A549 (cell line): ENCODE results near the gene FLII. TPM values are rescaled to one million over a fixed set of nuclear protein-coding genes. Genes with fewer than 3 reads are reported as not detected.
A peak's percentile ranks its signal among the peaks of the same experiment; 100 is the strongest.
"Not testable (repeated sequence)": the region's sequence is repeated elsewhere in the genome, so short reads cannot be mapped to it uniquely, and the experiment has no call there.

Source experiments
- ATAC-seq, 2 experiments: fragments of 200-7000 bp in 1 of 2; fragments of >200 bp in 1 of 2; cut with Nextera tagmentation in 1 of 2; cut with Tn5 transposase in 1 of 2; 3 replicates each; pipeline versions ENCODE4 v1.8.0 to v1.9.1; 2018 to 2020; ENCODE audit warnings: mild to moderate bottlenecking in 1 of 2, moderate library complexity in 1 of 2
- CTCF ChIA-PET: fragments of 300-600 bp; sonication (Branson Sonifier 250); formaldehyde crosslinking; extraction: SDS; loops from one replicate; lab custom pipeline; 2021; ENCODE audit warnings: antibody characterized with exemption, inconsistent platforms; lab: Yijun Ruan, JAX
- POLR2A ChIA-PET: fragments of 350-600 bp; formaldehyde crosslinking; extraction: SDS; loops from one replicate; lab custom pipeline; 2021; ENCODE audit warnings: antibody characterized with exemption, inconsistent platforms; lab: Yijun Ruan, JAX
- DNase-seq, 2 experiments: peaks; one replicate each; pipeline versions ENCODE4 v3.0.0 to v3.0.0-alpha.2; 2011 to 2016; ENCODE audit warnings: low read depth in 1 of 2, low spot score in 1 of 2
- FAIRE-seq: peaks from 2 replicates; lab custom pipeline; 2011; peaks lifted over from hg19 to GRCh38; lab: Jason Lieb, UNC
- H3K27ac ChIP-seq, 2 experiments: fragments of >200 bp; sonication (Bioruptor Twin); formaldehyde crosslinking; 3 replicates each; pipeline ENCODE4 v1.5.1; 2016 to 2017
- H3K4me1 ChIP-seq: fragments of >200 bp; sonication (Bioruptor Twin); formaldehyde crosslinking; 3 replicates; pipeline ENCODE4 v1.6.1; 2016
- H3K4me2 ChIP-seq: fragments of >200 bp; sonication (Bioruptor Twin); formaldehyde crosslinking; 3 replicates; pipeline ENCODE4 v1.6.1; 2016
- H3K4me3 ChIP-seq: fragments of >200 bp; sonication (Bioruptor Twin); formaldehyde crosslinking; 3 replicates; pipeline ENCODE4 v1.5.1; 2016
- H3K9me3 ChIP-seq: fragments of >200 bp; sonication (Bioruptor Twin); formaldehyde crosslinking; 3 replicates; pipeline ENCODE4 v1.6.1; 2016
- CBX8 ChIP-seq: fragments of 200-600 bp; sonication (generic); IDR thresholded peaks from 2 replicates; pipeline ENCODE4 v1.6.1; 2016
- EHF ChIP-seq: fragments of 250-450 bp; sonication (Bioruptor Pico); IDR thresholded peaks from 2 replicates; pipeline ENCODE4 v1.5.0; 2020; ENCODE audit warnings: mild to moderate bottlenecking
- ESRRA ChIP-seq: fragments of 150-350 bp; IDR thresholded peaks from 2 replicates; pipeline ENCODE4 v1.6.1; 2014; ENCODE audit warnings: mild to moderate bottlenecking, low read length, borderline replicate concordance
- GATA3 ChIP-seq: IDR thresholded peaks from 2 replicates; pipeline ENCODE4 v1.6.1; 2012; ENCODE audit warnings: borderline replicate concordance
- HDAC2 ChIP-seq: fragments of 200-600 bp; sonication (generic); IDR thresholded peaks from 2 replicates; pipeline ENCODE4 v1.6.1; 2016
- HOXB13 ChIP-seq: fragments of 250-450 bp; sonication (Bioruptor Pico); IDR thresholded peaks from 2 replicates; pipeline ENCODE4 v1.5.0; 2020; ENCODE audit warnings: low read depth, mild to moderate bottlenecking, moderate library complexity
- JUN ChIP-seq, 2 experiments: fragments of >200 bp; sonication (Bioruptor Twin); formaldehyde crosslinking; IDR thresholded peaks; 2 replicates in 1 of 2; 3 replicates in 1 of 2; pipeline ENCODE4 v1.6.1; 2016 to 2017
- NFE2L2 ChIP-seq: fragments of 150-350 bp; conservative IDR thresholded peaks from 2 replicates; pipeline ENCODE4 v1.6.1; 2014; ENCODE audit warnings: low read length
- NPAS2 ChIP-seq: fragments of 250-450 bp; sonication (Bioruptor Pico); IDR thresholded peaks from 2 replicates; pipeline ENCODE4 v1.8.0; 2022; ENCODE audit warnings: mild to moderate bottlenecking, moderate library complexity, borderline replicate concordance
- PHF8 ChIP-seq: fragments of 200-600 bp; sonication (generic); IDR thresholded peaks from 2 replicates; pipeline ENCODE4 v1.6.1; 2016; ENCODE audit warnings: low read depth, mild to moderate bottlenecking, antibody characterized with exemption, moderate library complexity, borderline replicate concordance
- POLR2A ChIP-seq: IDR thresholded peaks from 2 replicates; pipeline ENCODE4 v1.6.1; 2012; ENCODE audit warnings: mild to moderate bottlenecking, low read length
- RAD21 ChIP-seq, 2 experiments: fragments of >200 bp in 1 of 2; sonication (Bioruptor Twin) in 1 of 2; formaldehyde crosslinking in 1 of 2; IDR thresholded peaks in 1 of 2; conservative IDR thresholded peaks in 1 of 2; 2 replicates in 1 of 2; 3 replicates in 1 of 2; pipeline ENCODE4 v1.6.1; 2012 to 2018; ENCODE audit warnings: inconsistent platforms in 1 of 2
- RCOR1 ChIP-seq: fragments of 150-350 bp; IDR thresholded peaks from 2 replicates; pipeline ENCODE4 v1.6.1; 2014; ENCODE audit warnings: antibody characterized with exemption, low read length, low read depth
- SREBF2 ChIP-seq: fragments of 450-650 bp; IDR thresholded peaks from 2 replicates; pipeline ENCODE4 v1.6.1; 2014; ENCODE audit warnings: mild to moderate bottlenecking, moderate library complexity
- TFCP2L1 ChIP-seq: fragments of 250-450 bp; sonication (Bioruptor Pico); IDR thresholded peaks from 2 replicates; pipeline ENCODE4 v1.5.0; 2021; ENCODE audit warnings: mild to moderate bottlenecking
- TP53 ChIP-seq: fragments of 250-450 bp; sonication (Bioruptor Pico); IDR thresholded peaks from 2 replicates; pipeline ENCODE4 v1.5.0; 2021; ENCODE audit warnings: mild to moderate bottlenecking, moderate library complexity
- ZSCAN20 ChIP-seq: fragments of 250-450 bp; sonication (Bioruptor Pico); IDR thresholded peaks from 2 replicates; pipeline ENCODE4 v1.8.0; 2022; ENCODE audit warnings: mild to moderate bottlenecking, moderate library complexity
- WGBS: methylation state at CpG from one replicate; pipeline ENCODE4 v1.1.6; 2017; ENCODE audit errors: missing lambda C conversion rate; 5-methylcytosine and 5-hydroxymethylcytosine counted together
- polyA minus RNA-seq: library from RNA; depleted of rRNA, polyadenylated mRNA; stranded (reverse); fragments of >200 nt; gene quantifications from 2 replicates; pipeline ENCODE4 v1.2.3, GENCODE V29; 2011; rRNA and poly(A)+ RNA removed
- polyA plus RNA-seq, 4 experiments: library from polyadenylated mRNA; depleted of rRNA in 3 of 4; stranded (reverse); fragments of >200 nt; fragmentation: RNase III in 1 of 4; extraction: RNeasy Plus Mini Kit Qiagen cat#74134 plus additional on column Dnase treatment in 1 of 4; gene quantifications; 2 replicates in 3 of 4; 3 replicates in 1 of 4; pipeline ENCODE4 v1.2.3, GENCODE V29; 2011 to 2017
- TF ChIP-seq, protein P1 (sequence below): fragments of 250-450 bp; sonication (Bioruptor Pico); IDR thresholded peaks from 2 replicates; pipeline ENCODE4 v1.5.0; 2021; ENCODE audit warnings: mild to moderate bottlenecking, moderate library complexity, borderline replicate concordance
- TF ChIP-seq, protein P2 (sequence below): fragments of >200 bp; sonication (Bioruptor Twin); formaldehyde crosslinking; IDR thresholded peaks from 3 replicates; pipeline ENCODE4 v1.6.1; 2016
- TF ChIP-seq, protein P3 (sequence below): IDR thresholded peaks from 2 replicates; pipeline ENCODE4 v1.6.1; 2012
- TF ChIP-seq, protein P4 (sequence below): IDR thresholded peaks from 2 replicates; pipeline ENCODE4 v1.6.1; 2012; ENCODE audit warnings: low read depth, borderline replicate concordance
- TF ChIP-seq, protein P5 (sequence below): fragments of 450-650 bp; IDR thresholded peaks from 2 replicates; pipeline ENCODE4 v1.6.1; 2014; ENCODE audit warnings: antibody characterized with exemption

Gene FLII
- polyA plus RNA-seq (2011; rRNA removed) (280 and 299 TPM in 2 replicates), polyA plus RNA-seq (2017; fragmentation: RNase III; extraction: RNeasy Plus Mini Kit Qiagen cat#74134 plus additional on column Dnase treatment) (222 to 265 TPM (median 253 TPM) in 3 replicates), polyA minus RNA-seq (463 and 500 TPM in 2 replicates)
- polyA plus RNA-seq (2012; cell fraction: cytosol; rRNA removed) = 403 and 473 TPM in 2 replicates
- polyA plus RNA-seq (2012; cell fraction: nucleus; rRNA removed) = 1,130 and 1,454 TPM in 2 replicates

DNA sequence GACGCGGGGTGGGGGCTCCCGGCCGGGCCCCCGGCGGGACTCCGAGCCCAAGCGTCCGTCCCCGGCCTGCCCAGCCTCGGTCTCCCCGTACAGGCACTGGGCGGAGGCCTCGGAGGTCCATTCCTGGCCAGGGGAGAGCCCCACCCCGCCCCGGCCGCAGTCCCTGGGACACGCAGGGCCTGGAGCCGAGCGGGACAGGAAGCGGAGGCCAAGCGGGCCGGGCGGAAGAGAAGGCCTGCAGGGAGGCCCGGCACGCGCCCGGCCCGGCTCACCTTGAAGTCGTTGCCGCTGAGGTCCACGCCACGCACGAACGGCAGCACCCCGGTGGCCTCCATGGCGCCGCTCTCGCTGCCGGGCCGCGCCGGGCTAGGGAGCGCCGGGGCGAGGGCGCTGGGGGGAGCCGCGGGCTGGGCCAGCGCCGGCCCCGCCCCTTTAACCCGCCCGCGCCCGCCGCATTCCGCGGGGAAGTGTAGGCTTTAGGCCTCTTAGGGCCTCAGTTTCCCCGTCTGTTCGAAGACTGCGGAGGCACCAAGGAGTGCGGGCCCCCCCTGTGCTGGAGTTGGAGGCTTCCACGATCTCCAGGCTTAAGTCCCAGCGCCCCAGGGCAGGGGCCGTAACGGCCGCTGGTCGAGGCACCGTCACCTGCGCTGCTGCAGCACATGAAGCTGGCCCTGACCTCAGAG is at the start of gene FLII:
TSS of gene FLII (minus strand) at position 383 of the 683 bp plus-strand sequence. CDS start at position 335, 48 bp downstream.
- ChIA-PET POLR2A (interaction anchor here (0.5 to 0.9 kb wide), 2 partner anchors 10 to 41 kb away, joined by 3 to 11 read pairs; no protein-coding TSS in a partner anchor), CTCF (interaction anchor here (1.4 to 8.5 kb wide), 4 partner anchors 10 to 16 kb away, joined by 3 to 59 read pairs (median 18); no protein-coding TSS in a partner anchor)
- Histone ChIP-seq H3K4me1 (peaks cover 31% of the 10 kb centered on the region), H3K4me3 (peak within 1 kb of the TSS; percentile 66), H3K4me2 (peak within 1 kb of the TSS; percentile 94), H3K9me3 (no peaks in the 10 kb centered on the region), H3K27ac (peak within 1 kb of the TSS; percentile 91 to 97)
- ATAC-seq = peak; percentile 48 to 63
- 5% methylated on average over 16 of the region's 71 CpGs for WGBS
- no peak for FAIRE-seq
- DNase-seq = peak; percentile 64 to 70
- TF ChIP-seq PHF8 = peak; percentile 98
- peak; percentile 84 for TF ChIP-seq POLR2A
- TF ChIP-seq TP53 (CRISPR knock-in tag) = peak; percentile 55; the same call in 1 of the 2 replicates
- TF ChIP-seq, protein P1, sequence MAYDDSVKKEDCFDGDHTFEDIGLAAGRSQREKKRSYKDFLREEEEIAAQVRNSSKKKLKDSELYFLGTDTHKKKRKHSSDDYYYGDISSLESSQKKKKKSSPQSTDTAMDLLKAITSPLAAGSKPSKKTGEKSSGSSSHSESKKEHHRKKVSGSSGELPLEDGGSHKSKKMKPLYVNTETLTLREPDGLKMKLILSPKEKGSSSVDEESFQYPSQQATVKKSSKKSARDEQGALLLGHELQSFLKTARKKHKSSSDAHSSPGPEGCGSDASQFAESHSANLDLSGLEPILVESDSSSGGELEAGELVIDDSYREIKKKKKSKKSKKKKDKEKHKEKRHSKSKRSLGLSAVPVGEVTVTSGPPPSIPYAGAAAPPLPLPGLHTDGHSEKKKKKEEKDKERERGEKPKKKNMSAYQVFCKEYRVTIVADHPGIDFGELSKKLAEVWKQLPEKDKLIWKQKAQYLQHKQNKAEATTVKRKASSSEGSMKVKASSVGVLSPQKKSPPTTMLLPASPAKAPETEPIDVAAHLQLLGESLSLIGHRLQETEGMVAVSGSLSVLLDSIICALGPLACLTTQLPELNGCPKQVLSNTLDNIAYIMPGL (CRISPR knock-in tag) = peak; percentile 67; the same call in 1 of the 2 replicates
- TF ChIP-seq, protein P2, sequence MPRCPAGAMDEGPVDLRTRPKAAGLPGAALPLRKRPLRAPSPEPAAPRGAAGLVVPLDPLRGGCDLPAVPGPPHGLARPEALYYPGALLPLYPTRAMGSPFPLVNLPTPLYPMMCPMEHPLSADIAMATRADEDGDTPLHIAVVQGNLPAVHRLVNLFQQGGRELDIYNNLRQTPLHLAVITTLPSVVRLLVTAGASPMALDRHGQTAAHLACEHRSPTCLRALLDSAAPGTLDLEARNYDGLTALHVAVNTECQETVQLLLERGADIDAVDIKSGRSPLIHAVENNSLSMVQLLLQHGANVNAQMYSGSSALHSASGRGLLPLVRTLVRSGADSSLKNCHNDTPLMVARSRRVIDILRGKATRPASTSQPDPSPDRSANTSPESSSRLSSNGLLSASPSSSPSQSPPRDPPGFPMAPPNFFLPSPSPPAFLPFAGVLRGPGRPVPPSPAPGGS = peak; percentile 50; the same call in 2 of the 3 replicates
- no peak for TF ChIP-seq ZSCAN20 (CRISPR knock-in tag)
- TF ChIP-seq NFE2L2 = no peak
- no peak for TF ChIP-seq RCOR1
- TF ChIP-seq HOXB13 (CRISPR knock-in tag) = no peak
- TF ChIP-seq JUN (IDR thresholded peaks at IDR 0.05) = peak; percentile 65 to 77
- TF ChIP-seq, protein P3, sequence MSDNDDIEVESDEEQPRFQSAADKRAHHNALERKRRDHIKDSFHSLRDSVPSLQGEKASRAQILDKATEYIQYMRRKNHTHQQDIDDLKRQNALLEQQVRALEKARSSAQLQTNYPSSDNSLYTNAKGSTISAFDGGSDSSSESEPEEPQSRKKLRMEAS = peak; percentile 63
- TF ChIP-seq SREBF2 = 0 out of 2 replicates have a peak, but pooled peaks have one; percentile 13
- 0 out of 2 replicates have a peak, but pooled peaks have one; percentile 12 for TF ChIP-seq TFCP2L1
- TF ChIP-seq, protein P4, sequence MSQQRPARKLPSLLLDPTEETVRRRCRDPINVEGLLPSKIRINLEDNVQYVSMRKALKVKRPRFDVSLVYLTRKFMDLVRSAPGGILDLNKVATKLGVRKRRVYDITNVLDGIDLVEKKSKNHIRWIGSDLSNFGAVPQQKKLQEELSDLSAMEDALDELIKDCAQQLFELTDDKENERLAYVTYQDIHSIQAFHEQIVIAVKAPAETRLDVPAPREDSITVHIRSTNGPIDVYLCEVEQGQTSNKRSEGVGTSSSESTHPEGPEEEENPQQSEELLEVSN = peak; percentile 46; the same call in 1 of the 2 replicates

DNA sequence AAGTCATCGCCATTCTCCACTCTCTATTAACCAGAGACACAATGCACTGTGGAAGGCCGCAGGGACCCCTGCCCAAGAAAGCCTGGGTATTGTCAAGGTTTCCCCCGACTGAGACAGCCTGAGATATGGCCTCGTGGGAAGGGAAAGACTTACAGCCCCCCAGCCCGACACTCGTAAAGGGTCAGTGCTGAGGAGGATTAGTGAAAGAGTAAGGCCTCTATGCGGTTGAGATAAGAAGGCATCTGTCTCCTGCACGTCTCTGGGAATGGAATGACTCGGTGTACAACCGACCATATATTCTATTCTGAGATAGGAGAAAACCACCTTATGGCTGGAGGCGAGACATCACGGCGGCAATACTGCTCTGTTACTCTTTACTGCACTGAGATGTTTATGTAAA is 44.7 kb upstream of the FLII start:
- CTCF ChIA-PET = interaction anchor here (0.6 to 1.4 kb wide), 3 partner anchors 34 to 95 kb away, joined by 3 to 4 read pairs (median 3); no protein-coding TSS in a partner anchor
- H3K4me3 ChIP-seq, DNase-seq, H3K27ac ChIP-seq, H3K4me2 ChIP-seq, POLR2A ChIA-PET, H3K4me1 ChIP-seq, FAIRE-seq, ATAC-seq, H3K9me3 ChIP-seq: not testable (repeated sequence)
- 93% methylated on average over 13 of the region's 13 CpGs for WGBS

DNA sequence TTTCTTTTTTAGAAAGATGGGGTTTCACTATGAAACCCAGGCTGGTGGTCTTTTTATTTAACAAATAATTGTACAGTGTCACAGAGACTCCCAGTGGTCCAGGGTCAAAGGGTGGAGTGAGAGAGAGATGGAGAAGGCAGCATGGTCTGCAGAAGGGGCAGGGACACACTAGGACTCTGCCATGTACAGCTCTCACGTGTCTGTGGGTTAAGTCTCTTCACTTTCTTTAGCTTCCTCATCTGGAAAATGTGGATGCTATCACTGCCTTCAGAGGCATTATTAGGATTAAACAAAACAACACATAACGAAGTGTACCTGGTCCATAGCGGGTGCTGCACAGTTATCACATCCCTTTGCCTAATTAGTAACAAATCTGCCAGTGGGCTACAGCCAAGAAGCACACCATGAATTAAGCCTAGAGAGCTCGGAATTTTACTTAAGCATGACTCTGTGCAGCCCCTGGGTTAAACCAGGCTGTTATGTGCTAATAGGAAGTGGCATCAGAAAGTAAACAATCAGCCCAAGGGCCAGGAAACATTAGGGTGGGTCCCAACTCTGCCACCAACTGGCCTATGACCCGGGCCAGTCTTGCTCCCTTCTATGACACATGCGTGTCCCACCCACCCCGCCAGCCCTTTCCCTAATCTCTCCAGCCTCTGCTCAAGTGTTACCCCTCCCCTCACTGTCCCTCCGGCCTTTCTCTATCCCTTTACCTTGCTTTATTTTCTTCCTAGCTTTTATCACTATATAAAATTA is 42.4 kb upstream of the FLII start:
- no peak for DNase-seq
- Histone ChIP-seq H3K9me3 (no peaks in the 10 kb centered on the region), H3K4me2 (no peak overlapping the region), H3K27ac (no peak overlapping the region), H3K4me3 (no peak overlapping the region), H3K4me1 (no peaks in the 10 kb centered on the region)
- POLR2A ChIA-PET = interaction anchor here (1.0 kb wide), 1 partner anchor 14 kb away, joined by 3 read pairs; the partner anchor contains the start of genes SMCR8 and TOP3A
- ATAC-seq = no peak; a peak in 1 of 6 replicates
- WGBS = 84% methylated on average over 8 of the region's 8 CpGs
- FAIRE-seq = no peak
- CTCF ChIA-PET = interaction anchor here (0.8 to 1.9 kb wide), 5 partner anchors 12 to 270 kb away, joined by 3 to 8 read pairs (median 4); no protein-coding TSS in a partner anchor
- TF ChIP-seq, protein P3 = no peak
- TF ChIP-seq EHF (no peak), NPAS2 (CRISPR knock-in tag) (no peak), TFCP2L1 (no peak), CBX8 (no peak), HDAC2 (no peak), HOXB13 (CRISPR knock-in tag) (no peak), GATA3 (no peak), ESRRA (no peak), RAD21 (conservative IDR thresholded peaks at IDR 0.05 in 1 of 2, IDR thresholded peaks at IDR 0.05 in 1 of 2) (no peak)
- TF ChIP-seq, protein P5, sequence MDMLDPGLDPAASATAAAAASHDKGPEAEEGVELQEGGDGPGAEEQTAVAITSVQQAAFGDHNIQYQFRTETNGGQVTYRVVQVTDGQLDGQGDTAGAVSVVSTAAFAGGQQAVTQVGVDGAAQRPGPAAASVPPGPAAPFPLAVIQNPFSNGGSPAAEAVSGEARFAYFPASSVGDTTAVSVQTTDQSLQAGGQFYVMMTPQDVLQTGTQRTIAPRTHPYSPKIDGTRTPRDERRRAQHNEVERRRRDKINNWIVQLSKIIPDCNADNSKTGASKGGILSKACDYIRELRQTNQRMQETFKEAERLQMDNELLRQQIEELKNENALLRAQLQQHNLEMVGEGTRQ = no peak
